Fibroblast of villous mesenchyme (primary cell): ENCODE measurements around the gene PKN2. TPM values are rescaled to one million over a fixed set of nuclear protein-coding genes. Genes with fewer than 3 reads are reported as not detected.
A peak's percentile ranks its signal among the peaks of the same experiment; 100 is the strongest.

Experiments used
- DNase-seq: peaks from one replicate; pipeline ENCODE4 v3.0.0-alpha.2; 2010; ENCODE audit warnings: low read depth
- H3K4me3 ChIP-seq: 2 replicates; pipeline ENCODE4 v1.5.1; 2011; ENCODE audit warnings: low read depth, mild to moderate bottlenecking, low read length
- total RNA-seq: library from RNA; depleted of rRNA; stranded (reverse); fragments of >200 nt; gene quantifications from 2 replicates; pipeline ENCODE4 v1.2.3, GENCODE V29; 2012
- TF ChIP-seq, protein P1 (sequence below): IDR thresholded peaks from 2 replicates; pipeline ENCODE4 v1.5.1; 2012; ENCODE audit warnings: low read depth, mild to moderate bottlenecking, low read length; ENCODE audit not compliant: insufficient read depth

The PKN2 gene
- total RNA-seq, 1 donor: 56.1 TPM

DNA sequence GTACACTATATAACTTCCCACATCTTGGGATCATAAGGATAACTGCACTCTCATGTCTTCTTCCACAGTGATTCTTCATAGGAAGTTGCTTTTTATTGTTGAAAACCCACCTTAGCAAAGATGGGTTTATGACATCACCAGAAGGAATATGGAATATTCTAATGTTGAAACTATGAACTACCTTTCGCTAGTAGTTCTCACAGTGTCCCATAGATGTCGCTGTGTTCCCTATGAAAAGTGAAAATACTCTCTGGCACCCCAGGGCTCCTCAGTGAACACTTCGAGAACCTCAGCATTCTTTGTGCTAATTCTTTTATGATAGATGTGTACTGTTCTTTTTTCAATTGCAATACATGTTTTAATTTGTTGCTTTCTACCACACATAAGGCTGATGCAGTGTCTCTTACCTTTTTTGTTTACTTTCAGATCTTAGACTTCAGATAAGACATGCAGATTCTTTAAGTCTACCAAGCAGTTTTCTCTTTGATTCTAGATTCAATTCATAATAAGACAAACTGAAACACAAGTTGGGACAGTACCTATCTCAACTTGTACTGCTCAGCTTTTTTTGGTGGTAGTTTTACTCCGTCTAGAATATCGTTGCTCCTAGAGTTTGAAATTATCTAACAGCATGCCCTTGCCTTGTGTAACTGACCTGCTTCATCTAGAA, 116.4 kb downstream of the PKN2 start:
- no peak overlapping the region for H3K4me3 ChIP-seq
- peak; percentile 50 for DNase-seq
- TF ChIP-seq, protein P1, sequence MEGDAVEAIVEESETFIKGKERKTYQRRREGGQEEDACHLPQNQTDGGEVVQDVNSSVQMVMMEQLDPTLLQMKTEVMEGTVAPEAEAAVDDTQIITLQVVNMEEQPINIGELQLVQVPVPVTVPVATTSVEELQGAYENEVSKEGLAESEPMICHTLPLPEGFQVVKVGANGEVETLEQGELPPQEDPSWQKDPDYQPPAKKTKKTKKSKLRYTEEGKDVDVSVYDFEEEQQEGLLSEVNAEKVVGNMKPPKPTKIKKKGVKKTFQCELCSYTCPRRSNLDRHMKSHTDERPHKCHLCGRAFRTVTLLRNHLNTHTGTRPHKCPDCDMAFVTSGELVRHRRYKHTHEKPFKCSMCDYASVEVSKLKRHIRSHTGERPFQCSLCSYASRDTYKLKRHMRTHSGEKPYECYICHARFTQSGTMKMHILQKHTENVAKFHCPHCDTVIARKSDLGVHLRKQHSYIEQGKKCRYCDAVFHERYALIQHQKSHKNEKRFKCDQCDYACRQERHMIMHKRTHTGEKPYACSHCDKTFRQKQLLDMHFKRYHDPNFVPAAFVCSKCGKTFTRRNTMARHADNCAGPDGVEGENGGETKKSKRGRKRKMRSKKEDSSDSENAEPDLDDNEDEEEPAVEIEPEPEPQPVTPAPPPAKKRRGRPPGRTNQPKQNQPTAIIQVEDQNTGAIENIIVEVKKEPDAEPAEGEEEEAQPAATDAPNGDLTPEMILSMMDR: peak; percentile 74

DNA sequence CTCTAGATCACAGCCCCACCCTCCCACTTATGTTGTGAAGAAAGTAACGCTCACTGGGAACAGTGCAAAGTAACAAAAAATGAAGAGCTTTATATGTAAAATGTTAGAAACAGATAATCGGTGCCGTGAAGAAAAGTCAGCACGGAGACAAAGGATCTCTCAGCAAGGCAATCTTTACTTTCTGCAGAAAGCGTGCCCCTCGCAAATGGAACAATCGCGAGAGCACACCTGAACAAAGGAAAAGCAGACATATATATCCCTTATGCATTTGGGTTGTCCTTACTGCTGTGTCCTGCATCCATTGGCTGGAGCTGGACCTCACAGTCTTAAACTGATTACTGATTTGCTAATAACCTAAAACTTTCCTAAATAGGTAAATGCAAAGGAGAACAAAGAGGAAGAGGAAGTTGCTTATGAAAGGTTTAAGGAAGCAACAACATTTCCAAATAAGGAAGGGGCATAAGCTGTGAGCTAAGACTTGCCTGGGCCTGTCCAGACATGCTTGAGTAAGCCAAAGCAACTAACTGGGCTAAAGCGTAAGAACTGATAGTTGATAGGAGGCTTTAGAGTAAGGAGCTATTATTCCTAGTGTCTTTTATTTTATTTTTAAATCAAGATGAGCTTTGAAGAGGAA, 117.6 kb downstream of the PKN2 start:
- TF ChIP-seq, protein P1: no peak
- DNase-seq: peak; percentile 32
- no peak overlapping the region for H3K4me3 ChIP-seq

DNA sequence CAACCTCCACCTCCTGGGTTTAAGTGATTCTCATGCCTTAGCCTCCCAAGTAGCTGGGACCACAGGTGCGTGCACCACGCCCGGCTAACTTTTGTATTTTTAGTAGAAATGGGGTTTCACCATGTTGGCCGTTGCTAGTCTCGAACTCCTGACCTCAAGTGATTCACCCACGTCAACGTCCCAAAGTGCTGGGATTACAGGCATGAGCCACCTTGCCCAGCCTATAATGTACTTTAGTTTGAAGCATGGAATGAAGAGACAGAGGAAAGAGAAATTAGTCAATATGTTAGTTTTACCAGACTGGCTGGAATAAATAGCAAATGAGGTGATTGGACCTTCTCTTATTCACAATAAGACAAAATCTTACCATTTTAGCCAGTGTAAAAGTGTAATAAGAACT, 118.3 kb downstream of the PKN2 start:
- TF ChIP-seq, protein P1: no peak
- DNase-seq: no peak
- H3K4me3 ChIP-seq: no peak overlapping the region

DNA sequence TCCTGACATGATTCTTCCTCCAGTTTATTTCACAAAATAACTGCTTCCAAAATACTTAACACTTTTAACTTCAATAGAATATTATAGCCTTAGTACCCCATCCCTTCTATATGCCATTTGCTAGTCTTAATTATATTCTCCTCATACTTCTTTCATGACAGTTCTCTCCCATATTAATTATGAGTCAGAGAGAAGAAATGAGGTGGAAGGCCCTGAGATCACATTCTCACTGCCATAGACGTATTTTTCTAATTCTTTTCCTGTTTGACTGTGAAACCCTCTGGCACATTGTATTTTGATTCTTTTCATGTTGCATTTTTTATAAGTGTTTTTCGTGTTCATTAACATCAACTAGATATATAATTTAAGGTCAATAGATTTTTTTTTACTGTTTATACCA, 118.9 kb downstream of the PKN2 start:
- DNase-seq: peak; percentile 37
- H3K4me3 ChIP-seq: no peak overlapping the region
- TF ChIP-seq, protein P1: no peak

DNA sequence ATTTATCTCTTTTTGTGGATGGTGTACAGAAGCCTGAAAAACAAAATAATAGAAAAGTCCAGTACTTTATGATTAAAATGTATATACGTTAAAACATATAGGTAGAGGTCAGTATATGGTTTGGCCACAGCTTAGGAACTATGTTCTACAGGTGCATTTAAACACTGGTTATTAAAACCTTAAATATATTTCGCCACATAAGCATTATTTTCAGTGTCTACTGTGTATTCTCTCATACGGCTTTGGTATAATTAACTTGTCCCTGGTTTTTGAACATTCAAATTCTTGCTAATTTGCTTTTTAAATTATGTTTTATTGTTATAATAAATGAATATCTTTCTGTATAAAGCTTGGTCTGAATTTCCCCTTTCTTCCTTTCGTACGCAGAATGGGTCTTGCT, 119.4 kb downstream of the PKN2 start:
- no peak for DNase-seq
- TF ChIP-seq, protein P1: no peak
- no peak overlapping the region for H3K4me3 ChIP-seq

DNA sequence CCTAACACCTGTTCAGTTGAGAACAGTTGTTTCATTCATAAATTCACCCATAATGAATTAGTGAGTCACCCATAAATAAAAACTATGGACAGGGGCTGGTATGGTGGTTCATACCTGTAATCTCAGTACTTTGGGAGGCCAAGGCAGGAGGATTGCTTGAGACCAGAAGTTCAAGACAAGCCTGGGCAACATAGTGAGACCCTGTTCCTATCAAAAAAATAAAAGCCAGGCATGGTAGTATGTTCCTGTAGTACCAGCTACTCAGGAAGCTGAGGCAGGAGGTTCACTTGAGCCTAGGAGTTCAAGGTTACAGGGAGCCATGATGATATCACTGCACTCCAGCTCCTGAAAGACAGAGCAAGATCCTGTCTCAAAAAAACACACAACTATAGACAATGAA, 128.3 kb downstream of the PKN2 start:
- H3K4me3 ChIP-seq: no peak overlapping the region
- TF ChIP-seq, protein P1: no peak
- DNase-seq: no peak
